WTC11 (cell line): ENCODE data around the gene NTRK3.

Experiments used
- CTCF ChIP-seq: fragments of 200-600 bp; IDR thresholded peaks from 2 replicates; pipeline ENCODE4 v1.8.0; 2022; ENCODE audit warnings: antibody characterized with exemption
- ESRRA ChIP-seq: sonication (generic); formaldehyde crosslinking; IDR thresholded peaks from 2 replicates; pipeline ENCODE4 v1.8.1; 2022; ENCODE audit warnings: mild to moderate bottlenecking, missing genetic modification reagents, borderline replicate concordance
- PRDM15 ChIP-seq: sonication (generic); formaldehyde crosslinking; IDR thresholded peaks from 2 replicates; pipeline ENCODE4 v1.8.0; 2022; ENCODE audit warnings: missing genetic modification reagents

GRCh38 chr15:88021601-88022000 is 234.9 kb downstream of the NTRK3 start:
- TF ChIP-seq ESRRA (CRISPR knock-in tag): no peak
- TF ChIP-seq PRDM15 (CRISPR knock-in tag): no peak
- TF ChIP-seq CTCF: no peak
